Measurements from ENCODE around the gene TRAPPC4. TPM values are rescaled to one million over a fixed set of nuclear protein-coding genes. Genes with fewer than 3 reads are reported as not detected.

TRAPPC4 gene
- polyA plus RNA-seq, 1 donor (not counting 4 experiments of a cell fraction or from before 2014, with no cell fraction given), result 121 TPM

GRCh38 chr11:119061256-119061655 is 42.7 kb downstream of the TRAPPC4 start:
- H3K4me2 ChIP-seq (ENCODE audit: control insufficient read depth, extremely low read depth, insufficient read depth, low read depth, low read length), result no peak overlapping the region
- no peak overlapping the region for H3K4me3 ChIP-seq (ENCODE audit: control insufficient read depth in 2 of 3, extremely low read depth in 1 of 3, insufficient read depth in 2 of 3, low read depth in 1 of 3, low read length in 3 of 3)
- no peak overlapping the region for H3K9ac ChIP-seq (ENCODE audit: control insufficient read depth, extremely low read depth, insufficient read depth, low read length)
- DNase-seq (ENCODE audit: low read depth, low spot score), result no peak
- FAIRE-seq, result no peak
- no peaks in the 10 kb centered on the region for H3K9me3 ChIP-seq (ENCODE audit: control insufficient read depth, low read depth, low read length)
- no peak overlapping the region for H2AFZ ChIP-seq (ENCODE audit: control insufficient read depth, low read length)
- H3K27ac ChIP-seq (ENCODE audit: control insufficient read depth, insufficient read depth, low read length), result no peak overlapping the region
- H3K4me1 ChIP-seq (ENCODE audit: control insufficient read depth, extremely low read depth, insufficient read depth, low read length), result peaks cover 6% of the 10 kb centered on the region
- peaks cover 10% of the 10 kb centered on the region for H3K79me2 ChIP-seq (ENCODE audit: control insufficient read depth, insufficient read depth, low read length)
- H3K27me3 ChIP-seq (ENCODE audit: control insufficient read depth, extremely low read depth, insufficient read depth, low read length), result no peaks in the 10 kb centered on the region
- no peak for TF ChIP-seq EZH2 (IDR thresholded peaks at IDR 0.05; ENCODE audit: low read length)
- TF ChIP-seq CTCF (optimal IDR thresholded peaks at IDR 0.05 in 1 of 3, IDR thresholded peaks at IDR 0.05 in 1 of 3, conservative IDR thresholded peaks at IDR 0.05 in 1 of 3; ENCODE audit: extremely low read depth in 1 of 3, insufficient read depth in 2 of 3, low read length in 3 of 3), result no peak
- H3K36me3 ChIP-seq (ENCODE audit: control insufficient read depth in 2 of 2, extremely low read depth in 1 of 2, insufficient read depth in 2 of 2, low read length in 2 of 2), result no peaks in the 10 kb centered on the region
- H3K9me1 ChIP-seq (ENCODE audit: control insufficient read depth, extremely low read depth, insufficient read depth, low read length), result no peaks in the 10 kb centered on the region
- dilution Hi-C loops (cut with MboI; ENCODE audit: extremely low pct_ligation_motif_present, low sequenced_read_pairs), result no loop called here
- H4K20me1 ChIP-seq (ENCODE audit: control insufficient read depth, extremely low read depth, insufficient read depth, low read length), result no peaks in the 10 kb centered on the region

- peaks cover 9% of the 10 kb centered on the region for H3K79me2 ChIP-seq (ENCODE audit: control insufficient read depth, insufficient read depth, low read length)
- H2AFZ ChIP-seq (ENCODE audit: control insufficient read depth, low read length), result no peak overlapping the region
- H3K4me2 ChIP-seq (ENCODE audit: control insufficient read depth, extremely low read depth, insufficient read depth, low read depth, low read length), result no peak overlapping the region
- TF ChIP-seq CTCF (optimal IDR thresholded peaks at IDR 0.05 in 1 of 3, IDR thresholded peaks at IDR 0.05 in 1 of 3, conservative IDR thresholded peaks at IDR 0.05 in 1 of 3; ENCODE audit: extremely low read depth in 1 of 3, insufficient read depth in 2 of 3, low read length in 3 of 3), result no peak
- no peak for TF ChIP-seq EZH2 (IDR thresholded peaks at IDR 0.05; ENCODE audit: low read length)
- FAIRE-seq, result no peak
- no peak overlapping the region for H3K9ac ChIP-seq (ENCODE audit: control insufficient read depth, extremely low read depth, insufficient read depth, low read length)
- H3K36me3 ChIP-seq (ENCODE audit: control insufficient read depth in 2 of 2, extremely low read depth in 1 of 2, insufficient read depth in 2 of 2, low read length in 2 of 2), result no peaks in the 10 kb centered on the region
- H3K4me3 ChIP-seq (ENCODE audit: control insufficient read depth in 2 of 3, extremely low read depth in 1 of 3, insufficient read depth in 2 of 3, low read depth in 1 of 3, low read length in 3 of 3), result no peak overlapping the region
- dilution Hi-C loops (cut with MboI; ENCODE audit: extremely low pct_ligation_motif_present, low sequenced_read_pairs), result no loop called here
- no peaks in the 10 kb centered on the region for H3K27me3 ChIP-seq (ENCODE audit: control insufficient read depth, extremely low read depth, insufficient read depth, low read length)
- H3K9me1 ChIP-seq (ENCODE audit: control insufficient read depth, extremely low read depth, insufficient read depth, low read length), result no peaks in the 10 kb centered on the region
- no peak for DNase-seq (ENCODE audit: low read depth, low spot score)
- H3K9me3 ChIP-seq (ENCODE audit: control insufficient read depth, low read depth, low read length), result no peaks in the 10 kb centered on the region
- no peak overlapping the region for H3K27ac ChIP-seq (ENCODE audit: control insufficient read depth, insufficient read depth, low read length)
- H3K4me1 ChIP-seq (ENCODE audit: control insufficient read depth, extremely low read depth, insufficient read depth, low read length), result peaks cover 9% of the 10 kb centered on the region
- H4K20me1 ChIP-seq (ENCODE audit: control insufficient read depth, extremely low read depth, insufficient read depth, low read length), result no peaks in the 10 kb centered on the region
Measured at GRCh38 chr11:119062779-119063178, 44.2 kb downstream of the TRAPPC4 start.
